HG02798 (cell line): ENCODE data around the gene CTSK.
"Not testable (repeated sequence)": the region's sequence is repeated elsewhere in the genome, so short reads cannot be mapped to it uniquely, and the experiment has no call there.

ENCODE experiments used
- ATAC-seq: cut with Tn5 transposase; IDR thresholded peaks from one replicate; pipeline ENCODE4 v1.9.1; 2021; ENCODE audit warnings: mild to moderate bottlenecking; ENCODE audit not compliant: unreplicated experiment, poor library complexity

The CTSK gene

GRCh38 chr1:150808121-150808520 lies at the start of gene CTSK:
TSS of gene CTSK (minus strand) at chr1:150808260. CDS start at chr1:150806805, 1,455 bp downstream.
- ATAC-seq: no peak

GRCh38 chr1:150852734-150853133 lies 44.7 kb upstream of the CTSK start:
- ATAC-seq: not testable (repeated sequence)

GRCh38 chr1:150850801-150851362 lies 42.8 kb upstream of the CTSK start:
- ATAC-seq: not testable (repeated sequence)

GRCh38 chr1:150846473-150847146 lies 38.5 kb upstream of the CTSK start:
- ATAC-seq: no peak

- no peak for ATAC-seq
Observed at GRCh38 chr1:150843474-150843873, 35.4 kb upstream of the CTSK start.

GRCh38 chr1:150842964-150843363 lies 34.9 kb upstream of the CTSK start:
- no peak for ATAC-seq

GRCh38 chr1:150842343-150842742 lies 34.3 kb upstream of the CTSK start:
- ATAC-seq: no peak

GRCh38 chr1:150841626-150842025 lies 33.6 kb upstream of the CTSK start:
- ATAC-seq: no peak

GRCh38 chr1:150840850-150841249 lies 32.8 kb upstream of the CTSK start:
- ATAC-seq: not testable (repeated sequence)

GRCh38 chr1:150836129-150836773 lies 28.2 kb upstream of the CTSK start:
- ATAC-seq: no peak

GRCh38 chr1:150833961-150834360 lies 25.9 kb upstream of the CTSK start:
- ATAC-seq: not testable (repeated sequence)

- ATAC-seq: no peak
Observed at GRCh38 chr1:150832597-150832996, 24.5 kb upstream of the CTSK start.

- no peak for ATAC-seq
Observed at GRCh38 chr1:150829751-150830150, 21.7 kb upstream of the CTSK start.

GRCh38 chr1:150826299-150826698 lies 18.2 kb upstream of the CTSK start:
- ATAC-seq: no peak

GRCh38 chr1:150820730-150821512 lies 12.9 kb upstream of the CTSK start:
- no peak for ATAC-seq

- no peak for ATAC-seq
Observed at GRCh38 chr1:150815871-150816270, 7.8 kb upstream of the CTSK start.

GRCh38 chr1:150813028-150813707 lies 5.1 kb upstream of the CTSK start:
- no peak for ATAC-seq

- ATAC-seq: no peak
Observed at GRCh38 chr1:150810958-150811659, 3.0 kb upstream of the CTSK start.

GRCh38 chr1:150809651-150810050 lies 1.6 kb upstream of the CTSK start:
- no peak for ATAC-seq

- no peak for ATAC-seq
Observed at GRCh38 chr1:150808846-150809245, 786 bp upstream of the CTSK start.
